Natural killer cell treated with Interleukin-12 subunit alpha and Interleukin-12 subunit beta and Interleukin-15 and Interleukin-18, amount 100 ng/mL, for 72 hours (primary cell): ENCODE measurements around the gene COL25A1. TPM values are rescaled to one million over a fixed set of nuclear protein-coding genes. Genes with fewer than 3 reads are reported as not detected.
"Not testable (repeated sequence)": the region's sequence is repeated elsewhere in the genome, so short reads cannot be mapped to it uniquely, and the experiment has no call there.

Source experiments
- ATAC-seq, 2 donors: fragments of 150-1000 bp; cut with Tn5 transposase in 1 of 2; sonication (Bioruptor Pico), chemical (Tn5 transposase) in 1 of 2; 2 replicates each; pipeline ENCODE4 v1.10.0; 2021
- DNase-seq: peaks from one replicate; pipeline ENCODE4 v3.0.0; 2022; ENCODE audit warnings: low spot score
- H3K27ac Mint-ChIP-seq, 2 donors: 1 replicate in 1 of 2; 2 replicates in 1 of 2; pipeline ENCODE4 v1.8.0; 2022; ENCODE audit warnings: mixed read lengths in 2 of 2, mild to moderate bottlenecking in 1 of 2, moderate library complexity in 1 of 2
- H3K27me3 Mint-ChIP-seq, 2 donors: 1 replicate in 1 of 2; 2 replicates in 1 of 2; pipeline ENCODE4 v1.8.0; 2022; ENCODE audit warnings: mixed read lengths in 2 of 2
- H3K36me3 Mint-ChIP-seq: one replicate; pipeline ENCODE4 v1.8.0; 2022; ENCODE audit warnings: mixed read lengths
- H3K4me1 Mint-ChIP-seq, 2 donors: 1 replicate in 1 of 2; 2 replicates in 1 of 2; pipeline ENCODE4 v1.8.0; 2022; ENCODE audit warnings: low read depth in 2 of 2, mixed read lengths in 2 of 2, mild to moderate bottlenecking in 1 of 2
- H3K4me3 Mint-ChIP-seq: one replicate; pipeline ENCODE4 v1.8.0; 2022; ENCODE audit warnings: mixed read lengths
- H3K9me3 Mint-ChIP-seq: 2 replicates; pipeline ENCODE4 v1.8.0; 2022; ENCODE audit warnings: mixed read lengths
- total RNA-seq, 2 donors: library from RNA; stranded (reverse); gene quantifications; one replicate each; pipeline ENCODE4 v1.2.3, GENCODE V29; 2022

COL25A1 gene
- total RNA-seq, 2 donors from 2014 or later = not detected

- H3K27me3 Mint-ChIP-seq = peaks cover 7 to 33% of the 10 kb centered on the region in 2 donors
- H3K4me3 Mint-ChIP-seq, H3K9me3 Mint-ChIP-seq, ATAC-seq, H3K36me3 Mint-ChIP-seq, H3K4me1 Mint-ChIP-seq, H3K27ac Mint-ChIP-seq, DNase-seq: not testable (repeated sequence)
Measured at GRCh38 chr4:108869970-108870369, 432.5 kb downstream of the COL25A1 start.

- no peak overlapping the region for H3K4me3 Mint-ChIP-seq
- H3K4me1 Mint-ChIP-seq = no peaks in the 10 kb centered on the region
- H3K36me3 Mint-ChIP-seq = no peaks in the 10 kb centered on the region
- H3K27me3 Mint-ChIP-seq = peaks cover 7 to 32% of the 10 kb centered on the region in 2 donors
- ATAC-seq (no peak), DNase-seq (no peak)
- H3K9me3 Mint-ChIP-seq = no peaks in the 10 kb centered on the region
- no peak overlapping the region for H3K27ac Mint-ChIP-seq
Measured at GRCh38 chr4:108868606-108869227, 433.7 kb downstream of the COL25A1 start.

- ATAC-seq = no peak
- Mint-ChIP-seq H3K27me3 (peaks cover 7 to 27% of the 10 kb centered on the region in 2 donors), H3K9me3 (no peaks in the 10 kb centered on the region), H3K4me1 (no peaks in the 10 kb centered on the region), H3K27ac (no peak overlapping the region), H3K4me3 (no peak overlapping the region), H3K36me3 (no peaks in the 10 kb centered on the region)
- DNase-seq = no peak
Measured at GRCh38 chr4:108867476-108867875, 435.0 kb downstream of the COL25A1 start.

GRCh38 chr4:108861334-108861733 lies 441.1 kb downstream of the COL25A1 start:
- Mint-ChIP-seq H3K9me3 (peaks cover 4% of the 10 kb centered on the region), H3K36me3 (no peaks in the 10 kb centered on the region), H3K27ac (no peak overlapping the region), H3K27me3 (peaks cover 0 to 18% of the 10 kb centered on the region in 2 donors), H3K4me1 (no peaks in the 10 kb centered on the region), H3K4me3 (no peak overlapping the region)
- ATAC-seq = no peak
- DNase-seq = no peak

- no peaks in the 10 kb centered on the region for H3K36me3 Mint-ChIP-seq
- ATAC-seq (no peak), DNase-seq (no peak)
- peaks cover 4% of the 10 kb centered on the region for H3K9me3 Mint-ChIP-seq
- H3K27me3 Mint-ChIP-seq = peaks cover 0 to 12% of the 10 kb centered on the region in 2 donors
- no peak overlapping the region for H3K4me3 Mint-ChIP-seq
- no peaks in the 10 kb centered on the region for H3K4me1 Mint-ChIP-seq
- no peak overlapping the region for H3K27ac Mint-ChIP-seq
Measured at GRCh38 chr4:108854786-108855185, 447.7 kb downstream of the COL25A1 start.

- ATAC-seq (no peak), DNase-seq (no peak)
- H3K4me3 Mint-ChIP-seq = no peak overlapping the region
- no peak overlapping the region for H3K27ac Mint-ChIP-seq
- no peaks in the 10 kb centered on the region for H3K27me3 Mint-ChIP-seq
- no peaks in the 10 kb centered on the region for H3K4me1 Mint-ChIP-seq
- H3K36me3 Mint-ChIP-seq = no peaks in the 10 kb centered on the region
- H3K9me3 Mint-ChIP-seq = no peaks in the 10 kb centered on the region
Measured at GRCh38 chr4:108852691-108853090, 449.8 kb downstream of the COL25A1 start.

GRCh38 chr4:108851366-108851765 lies 451.1 kb downstream of the COL25A1 start:
- Mint-ChIP-seq H3K9me3 (no peaks in the 10 kb centered on the region), H3K27me3 (peaks cover 0 to 3% of the 10 kb centered on the region in 2 donors), H3K36me3 (no peaks in the 10 kb centered on the region), H3K4me1 (no peaks in the 10 kb centered on the region), H3K4me3 (no peak overlapping the region), H3K27ac (no peak overlapping the region)
- ATAC-seq = no peak
- DNase-seq = no peak

- H3K27me3 Mint-ChIP-seq = peaks cover 0 to 4% of the 10 kb centered on the region in 2 donors
Measured at GRCh38 chr4:108850219-108850649, 452.2 kb downstream of the COL25A1 start.

GRCh38 chr4:108849611-108850168 lies 452.8 kb downstream of the COL25A1 start:
- H3K4me3 Mint-ChIP-seq = no peak overlapping the region
- H3K27me3 Mint-ChIP-seq = peaks cover 1 to 4% of the 10 kb centered on the region in 2 donors
- H3K27ac Mint-ChIP-seq = no peak overlapping the region
- no peak for ATAC-seq
- no peaks in the 10 kb centered on the region for H3K36me3 Mint-ChIP-seq
- DNase-seq = no peak
- H3K4me1 Mint-ChIP-seq = no peaks in the 10 kb centered on the region
- no peaks in the 10 kb centered on the region for H3K9me3 Mint-ChIP-seq

More at GRCh38 chr4:108850219-108850649, 452.2 kb downstream of the COL25A1 start:
- no peaks in the 10 kb centered on the region for H3K36me3 Mint-ChIP-seq
- H3K27ac Mint-ChIP-seq = no peak overlapping the region
- no peak overlapping the region for H3K4me3 Mint-ChIP-seq
- H3K9me3 Mint-ChIP-seq = no peaks in the 10 kb centered on the region
- no peak for ATAC-seq
- DNase-seq = no peak
- H3K4me1 Mint-ChIP-seq = no peaks in the 10 kb centered on the region

GRCh38 chr4:108846568-108846967 lies 455.9 kb downstream of the COL25A1 start:
- Mint-ChIP-seq H3K27ac (no peak overlapping the region), H3K9me3 (no peaks in the 10 kb centered on the region), H3K4me1 (no peaks in the 10 kb centered on the region), H3K36me3 (no peaks in the 10 kb centered on the region), H3K27me3 (peaks cover 6 to 8% of the 10 kb centered on the region in 2 donors), H3K4me3 (no peak overlapping the region)
- no peak for DNase-seq
- no peak for ATAC-seq

- Mint-ChIP-seq H3K27ac (no peak overlapping the region), H3K4me1 (no peaks in the 10 kb centered on the region), H3K9me3 (no peaks in the 10 kb centered on the region), H3K4me3 (no peak overlapping the region), H3K27me3 (peaks cover 4 to 8% of the 10 kb centered on the region in 2 donors), H3K36me3 (no peaks in the 10 kb centered on the region)
- ATAC-seq (no peak), DNase-seq (no peak)
Measured at GRCh38 chr4:108840426-108840975, 462.0 kb downstream of the COL25A1 start.

- peaks cover 3 to 4% of the 10 kb centered on the region in 2 donors for H3K27me3 Mint-ChIP-seq
- H3K9me3 Mint-ChIP-seq = no peaks in the 10 kb centered on the region
- no peaks in the 10 kb centered on the region for H3K36me3 Mint-ChIP-seq
- H3K27ac Mint-ChIP-seq = no peak overlapping the region
- H3K4me3 Mint-ChIP-seq = no peak overlapping the region
- DNase-seq (no peak), ATAC-seq (no peak)
- H3K4me1 Mint-ChIP-seq = no peaks in the 10 kb centered on the region
Measured at GRCh38 chr4:108839333-108839732, 463.1 kb downstream of the COL25A1 start.

- Mint-ChIP-seq H3K27ac (no peak overlapping the region), H3K4me1 (no peaks in the 10 kb centered on the region), H3K36me3 (no peaks in the 10 kb centered on the region), H3K4me3 (no peak overlapping the region), H3K27me3 (peaks cover 4 to 5% of the 10 kb centered on the region in 2 donors), H3K9me3 (no peaks in the 10 kb centered on the region)
- no peak for DNase-seq
- ATAC-seq = no peak
Measured at GRCh38 chr4:108838451-108838850, 464.0 kb downstream of the COL25A1 start.

GRCh38 chr4:108834835-108835384 lies 467.5 kb downstream of the COL25A1 start:
- H3K4me1 Mint-ChIP-seq = no peaks in the 10 kb centered on the region

More at GRCh38 chr4:108834835-108835384, 467.5 kb downstream of the COL25A1 start:
- H3K27me3 Mint-ChIP-seq = peaks cover 5 to 15% of the 10 kb centered on the region in 2 donors
- DNase-seq (no peak), ATAC-seq (no peak)
- no peak overlapping the region for H3K27ac Mint-ChIP-seq
- H3K9me3 Mint-ChIP-seq = no peaks in the 10 kb centered on the region
- H3K4me3 Mint-ChIP-seq = no peak overlapping the region
- no peaks in the 10 kb centered on the region for H3K36me3 Mint-ChIP-seq
